Measurements from ENCODE around the gene EPOP.
"Not testable (repeated sequence)": the region's sequence is repeated elsewhere in the genome, so short reads cannot be mapped to it uniquely, and the experiment has no call there.

Gene EPOP

GRCh38 chr17:38657824-38658740 lies 16.7 kb downstream of the EPOP start:
- H3K4me3 ChIP-seq (ENCODE audit: low read length) = no peak overlapping the region
- DNase-seq (ENCODE audit: low read depth, low spot score) = no peak

- H3K4me3 ChIP-seq (ENCODE audit: low read length) = no peak overlapping the region
- DNase-seq (ENCODE audit: low read depth, low spot score) = no peak
Observed at GRCh38 chr17:38656959-38657823, 17.6 kb downstream of the EPOP start.

GRCh38 chr17:38654411-38655398 lies 20.1 kb downstream of the EPOP start:
- DNase-seq (ENCODE audit: low read depth, low spot score) = no peak
- H3K4me3 ChIP-seq (ENCODE audit: low read length) = no peak overlapping the region

GRCh38 chr17:38653679-38654078 lies 21.1 kb downstream of the EPOP start:
- no peak for DNase-seq (ENCODE audit: low read depth, low spot score)
- H3K4me3 ChIP-seq (ENCODE audit: low read length) = no peak overlapping the region

- DNase-seq (ENCODE audit: low read depth, low spot score) = no peak
- no peak overlapping the region for H3K4me3 ChIP-seq (ENCODE audit: low read length)
Observed at GRCh38 chr17:38653230-38653629, 21.5 kb downstream of the EPOP start.

- not testable (repeated sequence) for DNase-seq (ENCODE audit: low read depth, low spot score); H3K4me3 ChIP-seq (ENCODE audit: low read length)
Observed at GRCh38 chr17:38650653-38651173, 24.0 kb downstream of the EPOP start.

GRCh38 chr17:38637951-38638350 lies 36.8 kb downstream of the EPOP start:
- no peak overlapping the region for H3K4me3 ChIP-seq (ENCODE audit: low read length)
- DNase-seq (ENCODE audit: low read depth, low spot score) = no peak

GRCh38 chr17:38636054-38636453 lies 38.7 kb downstream of the EPOP start:
- no peak for DNase-seq (ENCODE audit: low read depth, low spot score)
- no peak overlapping the region for H3K4me3 ChIP-seq (ENCODE audit: low read length)

- no peak for DNase-seq (ENCODE audit: low read depth, low spot score)
- no peak overlapping the region for H3K4me3 ChIP-seq (ENCODE audit: low read length)
Observed at GRCh38 chr17:38632334-38632733, 42.4 kb downstream of the EPOP start.

- H3K4me3 ChIP-seq (ENCODE audit: low read length) = no peak overlapping the region
- peak; percentile 47 for DNase-seq (ENCODE audit: low read depth, low spot score)
Observed at GRCh38 chr17:38628441-38628840, 46.3 kb downstream of the EPOP start.

GRCh38 chr17:38627957-38628356 lies 46.8 kb downstream of the EPOP start:
- DNase-seq (ENCODE audit: low read depth, low spot score) = no peak
- H3K4me3 ChIP-seq (ENCODE audit: low read length) = no peak overlapping the region

GRCh38 chr17:38626606-38627226 lies 48.0 kb downstream of the EPOP start:
- H3K4me3 ChIP-seq (ENCODE audit: low read length); DNase-seq (ENCODE audit: low read depth, low spot score): not testable (repeated sequence)

- H3K4me3 ChIP-seq (ENCODE audit: low read length) = no peak overlapping the region
- DNase-seq (ENCODE audit: low read depth, low spot score) = no peak
Observed at GRCh38 chr17:38625482-38625881, 49.3 kb downstream of the EPOP start.

GRCh38 chr17:38624782-38625355 lies 49.9 kb downstream of the EPOP start:
- DNase-seq (ENCODE audit: low read depth, low spot score); H3K4me3 ChIP-seq (ENCODE audit: low read length): not testable (repeated sequence)
